Endometrium (tissue), 2 donors: Measurements from ENCODE around the gene RDH12.
"Not testable (repeated sequence)": the region's sequence is repeated elsewhere in the genome, so short reads cannot be mapped to it uniquely, and the experiment has no call there.

Experiments
- FAIRE-seq: peaks from 2 replicates; lab custom pipeline; 2012; peaks lifted over from hg19 to GRCh38; lab: Jason Lieb, UNC
- donor health status: control.
- donor health status: control.

RDH12 gene

DNA sequence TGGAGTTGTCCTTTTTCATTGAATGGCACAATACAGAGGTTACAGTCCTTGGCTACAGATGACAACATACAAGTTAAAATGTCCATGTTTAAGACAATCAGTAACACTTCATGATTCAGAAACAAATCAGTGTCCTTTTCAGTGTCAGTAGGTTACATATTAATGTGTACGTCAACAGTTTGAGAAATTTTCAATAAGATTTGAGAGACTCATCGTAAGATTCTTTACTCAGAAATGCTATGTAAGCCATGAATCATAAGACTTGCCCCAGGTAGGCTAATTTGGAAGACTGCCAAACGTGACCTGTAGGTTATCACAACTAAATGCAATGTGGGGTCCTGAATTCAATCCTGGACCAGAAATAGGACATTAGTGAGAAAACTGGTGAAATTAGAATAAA lies 3.5 kb downstream of the RDH12 start:
- FAIRE-seq = no peak

- FAIRE-seq = not testable (repeated sequence)
Measured at GRCh38 chr14:67709346-67709745, 7.7 kb downstream of the RDH12 start.

- not testable (repeated sequence) for FAIRE-seq
Measured at GRCh38 chr14:67709796-67710195, 8.1 kb downstream of the RDH12 start.

DNA sequence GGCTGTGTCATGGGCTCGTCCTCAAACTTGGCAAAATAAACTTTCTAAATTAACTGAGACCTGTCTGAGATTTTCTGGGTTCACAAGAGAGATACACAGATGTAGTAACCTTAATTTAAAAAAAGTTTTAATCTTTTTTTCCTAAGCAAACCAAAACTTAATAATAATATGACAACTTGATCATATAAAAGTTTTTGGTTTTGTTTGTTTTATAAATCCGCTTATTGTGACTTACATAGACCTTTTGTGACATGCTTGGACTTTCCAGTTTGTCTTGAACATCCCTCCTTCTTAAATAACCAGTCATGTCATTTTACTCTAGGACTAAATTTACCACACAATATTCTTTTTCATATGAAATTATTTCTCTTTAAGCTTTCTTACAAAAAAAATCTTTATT lies 8.5 kb downstream of the RDH12 start:
- FAIRE-seq = no peak

- FAIRE-seq = no peak
Measured at GRCh38 chr14:67717048-67717447, 15.4 kb downstream of the RDH12 start.

GRCh38 chr14:67718265-67718664 lies 16.6 kb downstream of the RDH12 start:
- no peak for FAIRE-seq

DNA sequence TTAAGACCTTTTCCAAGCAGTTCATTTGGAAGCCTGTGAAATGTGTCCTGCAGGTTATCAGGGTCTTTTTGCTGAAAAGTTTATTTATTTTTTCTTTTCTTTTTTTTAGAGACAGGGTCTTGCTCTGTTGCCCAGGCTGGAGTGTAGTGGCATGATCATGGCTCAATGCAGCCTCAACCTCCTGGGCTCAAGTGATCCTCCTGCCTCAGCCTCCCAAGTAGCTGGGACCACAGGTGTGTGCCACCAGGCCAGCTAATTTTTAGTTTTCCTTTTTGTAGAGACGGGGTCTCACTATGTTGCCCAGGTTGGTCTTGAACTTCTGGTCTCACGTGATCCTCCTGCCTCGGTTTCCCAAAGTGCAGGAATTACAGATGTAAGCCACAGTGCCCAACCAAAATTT lies 17.7 kb downstream of the RDH12 start:
- not testable (repeated sequence) for FAIRE-seq

- no peak for FAIRE-seq
Measured at GRCh38 chr14:67719866-67720265, 18.2 kb downstream of the RDH12 start.

DNA sequence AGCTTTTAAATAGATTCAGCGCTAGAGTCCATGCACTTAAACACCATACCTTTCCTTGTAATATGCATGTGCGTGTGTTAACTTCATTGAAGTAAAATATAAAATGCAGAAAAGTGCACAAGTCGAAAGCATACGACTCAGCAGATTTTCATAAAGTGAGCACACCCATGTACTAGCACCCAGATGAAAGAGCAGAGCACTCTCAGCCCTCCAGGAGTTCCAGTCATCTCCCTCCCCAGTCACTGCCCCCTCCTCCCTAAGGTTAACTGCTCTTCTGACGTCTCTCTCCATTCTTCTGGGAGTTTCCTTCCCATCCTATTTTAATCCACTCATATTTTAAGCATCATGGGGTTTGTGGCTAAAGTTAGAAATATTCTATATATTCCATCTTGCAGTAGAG lies 20.2 kb downstream of the RDH12 start:
- no peak for FAIRE-seq

DNA sequence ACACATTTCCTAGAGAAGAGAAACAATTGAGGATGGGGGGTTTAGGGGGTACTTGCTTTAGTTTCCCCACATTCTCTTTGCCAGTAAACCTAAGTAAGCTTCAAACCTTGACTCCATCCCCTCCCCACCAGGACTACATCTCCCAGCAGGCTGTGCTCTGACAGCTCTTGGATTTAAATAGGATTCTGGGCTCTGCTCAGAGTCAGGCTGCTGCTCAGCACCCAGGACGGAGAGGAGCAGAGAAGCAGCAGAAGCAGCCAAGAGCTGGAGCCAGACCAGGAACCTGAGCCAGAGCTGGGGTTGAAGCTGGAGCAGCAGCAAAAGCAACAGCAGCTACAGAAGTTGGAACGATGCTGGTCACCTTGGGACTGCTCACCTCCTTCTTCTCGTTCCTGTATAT lies 20.6 kb downstream of the RDH12 start:
- FAIRE-seq = no peak

DNA sequence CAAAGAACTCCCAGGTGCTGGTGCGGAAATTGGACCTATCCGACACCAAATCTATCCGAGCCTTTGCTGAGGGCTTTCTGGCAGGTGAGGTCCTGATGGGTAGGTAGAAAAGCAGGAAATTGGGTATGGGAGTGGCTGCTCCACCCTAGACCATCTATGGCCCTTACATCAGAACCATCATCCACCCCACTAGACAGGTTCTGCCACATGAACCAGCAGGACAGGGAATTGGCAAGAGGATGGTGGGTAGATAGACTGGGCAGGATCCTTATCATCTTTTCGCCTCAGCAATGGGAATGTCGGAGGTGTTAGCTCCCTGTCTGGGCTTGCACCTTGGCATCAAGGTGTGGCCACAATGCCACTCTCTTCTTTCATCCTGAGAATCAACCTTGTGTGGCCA lies 23.5 kb downstream of the RDH12 start:
- no peak for FAIRE-seq

DNA sequence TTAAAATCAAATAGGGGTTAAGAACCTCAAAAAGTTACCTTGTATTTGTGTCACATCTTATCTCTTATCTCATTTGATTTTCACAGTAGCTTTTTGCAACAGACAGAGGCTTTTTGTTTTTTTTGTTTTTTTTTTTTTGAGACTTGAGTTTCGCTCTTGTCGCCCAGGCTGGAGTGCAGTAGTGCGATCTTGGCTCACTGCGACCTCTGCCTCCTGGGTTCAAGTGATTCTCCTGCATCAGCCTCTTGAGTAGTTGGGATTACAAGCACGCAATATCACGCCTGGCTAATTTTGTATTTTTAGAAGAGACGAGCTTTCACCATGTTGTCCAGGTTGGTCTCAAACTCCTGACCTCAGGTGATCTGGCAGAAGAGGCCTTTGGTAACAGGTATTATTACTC lies 25.7 kb downstream of the RDH12 start:
- FAIRE-seq = no peak

- FAIRE-seq = no peak
Measured at GRCh38 chr14:67728258-67728657, 26.6 kb downstream of the RDH12 start.

- no peak for FAIRE-seq
Measured at GRCh38 chr14:67729072-67729885, 27.6 kb downstream of the RDH12 start.

DNA sequence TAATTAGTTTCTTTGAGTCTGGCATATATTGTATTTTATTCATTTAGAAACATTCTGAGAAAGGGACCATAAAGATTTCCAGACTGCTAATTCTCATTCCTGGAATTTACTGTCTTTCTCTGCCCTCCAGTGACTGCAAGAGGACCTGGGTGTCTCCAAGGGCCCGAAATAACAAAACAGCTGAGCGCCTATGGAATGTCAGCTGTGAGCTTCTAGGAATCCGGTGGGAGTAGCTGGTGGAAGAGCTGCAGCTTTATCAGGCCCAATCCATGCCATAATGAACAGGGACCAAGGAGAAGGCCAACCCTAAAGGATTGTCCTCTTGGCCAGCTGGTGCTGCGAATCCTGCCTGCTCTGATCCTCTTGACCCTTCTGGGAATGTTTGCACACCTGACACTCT lies 31.9 kb downstream of the RDH12 start:
- no peak for FAIRE-seq

DNA sequence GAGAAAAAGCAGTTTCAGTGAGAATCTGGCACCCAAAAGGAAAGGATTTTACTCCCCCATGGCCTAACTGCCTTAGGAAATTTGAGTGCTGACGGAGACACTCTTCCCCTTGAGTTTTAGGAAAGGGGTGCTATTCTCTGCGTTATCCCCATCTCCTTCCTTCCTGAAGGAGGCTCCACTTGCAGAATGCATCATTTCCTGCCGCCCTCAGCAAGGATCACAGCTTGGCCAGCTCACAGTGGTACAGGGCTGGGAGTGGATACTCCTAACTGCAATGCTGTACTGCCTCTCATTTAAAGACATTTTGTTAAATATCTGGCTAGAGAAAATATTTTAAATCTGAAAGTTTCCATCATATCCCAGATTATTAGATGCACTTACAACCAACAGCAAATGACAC lies 33.0 kb downstream of the RDH12 start:
- no peak for FAIRE-seq

GRCh38 chr14:67735336-67736147 lies 33.9 kb downstream of the RDH12 start:
- FAIRE-seq = no peak

- FAIRE-seq = no peak
Measured at GRCh38 chr14:67736771-67737170, 35.1 kb downstream of the RDH12 start.

DNA sequence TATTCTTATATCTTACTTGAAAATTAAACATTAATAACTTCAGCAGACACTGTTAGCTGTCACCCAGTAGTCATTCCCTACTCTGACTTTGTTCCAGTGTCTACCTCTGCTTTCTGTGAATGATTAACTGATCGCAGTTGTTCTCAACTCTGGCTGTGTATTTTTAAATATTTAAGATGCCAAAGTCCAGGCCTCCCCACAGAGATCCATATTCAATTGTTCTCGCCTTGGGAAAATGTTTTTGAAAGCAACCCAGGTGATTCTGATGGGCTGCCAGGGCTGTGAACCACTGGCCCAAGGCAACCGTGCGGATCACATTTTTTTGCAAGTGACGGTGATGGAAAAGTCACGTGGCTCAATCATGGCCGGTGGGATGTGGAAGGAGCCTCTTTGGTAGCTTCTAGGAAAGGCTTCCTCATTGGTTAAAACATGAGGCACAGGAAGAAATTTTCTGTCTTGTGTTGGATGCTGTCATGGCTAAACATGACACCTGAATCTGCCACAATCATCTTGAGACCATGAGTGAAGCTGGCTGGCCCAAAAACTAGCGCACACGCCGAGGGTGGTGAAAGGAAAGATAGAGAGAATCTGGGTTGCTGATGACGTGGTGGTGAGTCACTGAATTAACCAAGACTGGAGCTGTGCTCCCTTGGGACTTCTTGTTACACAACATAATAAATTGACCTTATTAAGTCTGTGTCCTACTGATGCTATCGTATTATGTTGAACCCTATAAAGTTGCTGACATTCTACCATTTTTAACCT lies 37.2 kb downstream of the RDH12 start:
- no peak for FAIRE-seq

DNA sequence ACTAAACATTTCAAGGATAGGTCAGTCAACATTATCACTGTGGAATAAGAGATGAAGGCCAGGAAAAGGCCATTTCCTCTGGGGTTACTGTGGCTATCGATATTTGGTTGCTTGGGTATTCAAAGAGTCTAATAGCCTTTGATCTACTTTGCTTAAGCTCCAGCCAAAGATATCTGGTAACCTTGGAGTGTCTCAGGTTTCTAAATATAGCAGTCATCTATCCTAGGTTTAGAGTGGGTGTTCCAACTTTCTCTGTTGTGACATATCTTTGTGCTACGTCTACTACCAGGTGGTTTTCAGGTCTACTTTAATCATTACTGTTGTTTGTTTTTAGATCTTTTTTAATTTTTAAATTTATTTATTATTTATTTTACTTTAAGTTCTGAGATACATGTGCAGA lies 42.4 kb downstream of the RDH12 start:
- no peak for FAIRE-seq

DNA sequence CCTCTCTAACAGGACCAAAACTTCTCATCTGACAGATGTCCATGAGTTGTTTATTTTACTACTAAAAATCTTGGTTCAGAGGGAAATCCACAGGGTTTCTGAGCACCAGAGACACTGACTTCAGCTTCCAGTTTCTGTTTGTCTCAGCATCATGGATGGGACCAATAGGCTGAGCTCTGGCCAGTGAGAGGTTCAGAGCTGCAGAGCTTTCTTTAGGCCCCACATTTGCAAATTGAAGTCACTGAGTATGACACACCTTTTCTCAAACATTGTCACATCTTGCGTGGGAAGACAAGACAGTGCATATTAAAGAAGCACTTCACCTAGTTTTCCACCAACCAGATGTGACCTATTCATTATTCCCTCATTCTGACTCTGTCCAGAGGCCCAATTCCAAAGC lies 45.2 kb downstream of the RDH12 start:
- no peak for FAIRE-seq

- FAIRE-seq = no peak
Measured at GRCh38 chr14:67748312-67748711, 46.6 kb downstream of the RDH12 start.
